Measurements from ENCODE around the gene MBOAT2. TPM values are rescaled to one million over a fixed set of nuclear protein-coding genes. Genes with fewer than 3 reads are reported as not detected.

MBOAT2 gene
- total RNA-seq, 1 donor from 2014 or later: 17.5 TPM

- no peak for DNase-seq (ENCODE audit: extremely low read depth, low read depth, low spot score)
Observed at GRCh38 chr2:9018109-9018508, 14.6 kb upstream of the MBOAT2 start.

- DNase-seq (ENCODE audit: extremely low read depth, low read depth, low spot score): no peak
Observed at GRCh38 chr2:9017411-9017810, 13.9 kb upstream of the MBOAT2 start.

- DNase-seq (ENCODE audit: extremely low read depth, low read depth, low spot score): no peak
Observed at GRCh38 chr2:9015998-9016397, 12.5 kb upstream of the MBOAT2 start.

- DNase-seq (ENCODE audit: extremely low read depth, low read depth, low spot score): no peak
Observed at GRCh38 chr2:9013403-9013802, 9.9 kb upstream of the MBOAT2 start.

GRCh38 chr2:9010866-9011265, 7.4 kb upstream of the MBOAT2 start:
- no peak for DNase-seq (ENCODE audit: extremely low read depth, low read depth, low spot score)

GRCh38 chr2:9008951-9009664, 5.6 kb upstream of the MBOAT2 start:
- no peak for DNase-seq (ENCODE audit: extremely low read depth, low read depth, low spot score)

- DNase-seq (ENCODE audit: extremely low read depth, low read depth, low spot score): no peak
Observed at GRCh38 chr2:9006368-9006767, 2.9 kb upstream of the MBOAT2 start.

GRCh38 chr2:9004338-9005204, 1.1 kb upstream of the MBOAT2 start:
- DNase-seq (ENCODE audit: extremely low read depth, low read depth, low spot score): no peak

GRCh38 chr2:9003366-9003615, 193 bp downstream of the MBOAT2 start:
- no peak for DNase-seq (ENCODE audit: extremely low read depth, low read depth, low spot score)

GRCh38 chr2:9002637-9003365, 683 bp downstream of the MBOAT2 start:
- no peak for DNase-seq (ENCODE audit: extremely low read depth, low read depth, low spot score)

GRCh38 chr2:9002313-9002636, 1.2 kb downstream of the MBOAT2 start:
- no peak for DNase-seq (ENCODE audit: extremely low read depth, low read depth, low spot score)

GRCh38 chr2:9001778-9002177, 1.7 kb downstream of the MBOAT2 start:
- no peak for DNase-seq (ENCODE audit: extremely low read depth, low read depth, low spot score)

- DNase-seq (ENCODE audit: extremely low read depth, low read depth, low spot score): no peak
Observed at GRCh38 chr2:9001229-9001628, 2.3 kb downstream of the MBOAT2 start.

- no peak for DNase-seq (ENCODE audit: extremely low read depth, low read depth, low spot score)
Observed at GRCh38 chr2:9000442-9000841, 3.0 kb downstream of the MBOAT2 start.

GRCh38 chr2:8999797-9000196, 3.7 kb downstream of the MBOAT2 start:
- no peak for DNase-seq (ENCODE audit: extremely low read depth, low read depth, low spot score)

GRCh38 chr2:8999102-8999446, 4.4 kb downstream of the MBOAT2 start:
- DNase-seq (ENCODE audit: extremely low read depth, low read depth, low spot score): no peak

GRCh38 chr2:8998418-8999101, 4.9 kb downstream of the MBOAT2 start:
- no peak for DNase-seq (ENCODE audit: extremely low read depth, low read depth, low spot score)

- no peak for DNase-seq (ENCODE audit: extremely low read depth, low read depth, low spot score)
Observed at GRCh38 chr2:8997631-8998030, 5.9 kb downstream of the MBOAT2 start.

GRCh38 chr2:8997108-8997507, 6.4 kb downstream of the MBOAT2 start:
- no peak for DNase-seq (ENCODE audit: extremely low read depth, low read depth, low spot score)

GRCh38 chr2:8996006-8996405, 7.5 kb downstream of the MBOAT2 start:
- DNase-seq (ENCODE audit: extremely low read depth, low read depth, low spot score): no peak

- DNase-seq (ENCODE audit: extremely low read depth, low read depth, low spot score): no peak
Observed at GRCh38 chr2:8994386-8994785, 9.1 kb downstream of the MBOAT2 start.

GRCh38 chr2:8993902-8994278, 9.6 kb downstream of the MBOAT2 start:
- DNase-seq (ENCODE audit: extremely low read depth, low read depth, low spot score): no peak

All from glomerular endothelial cell (primary cell).